Smooth muscle cell (in vitro differentiated cells): ENCODE results near the gene DNAH17. TPM values are rescaled to one million over a fixed set of nuclear protein-coding genes. Genes with fewer than 3 reads are reported as not detected.

Experiments used
- DNase-seq: peaks from one replicate; lab custom pipeline; 2025; ENCODE audit not compliant: unreplicated experiment; lab: John Stamatoyannopoulos, UW
- H2AFZ ChIP-seq: fragments of 200-600 bp; sonication (generic); 2 replicates; pipeline ENCODE4 v1.6.0; 2016; ENCODE audit warnings: antibody characterized with exemption, low read depth, mild to moderate bottlenecking
- H3F3A ChIP-seq: fragments of 200-600 bp; sonication (generic); 2 replicates; pipeline ENCODE4 v1.6.0; 2017; ENCODE audit warnings: antibody characterized with exemption, low read depth
- H3K27ac ChIP-seq: fragments of 200-600 bp; sonication (generic); 2 replicates; pipeline ENCODE4 v1.5.1; 2016; ENCODE audit warnings: low read depth, mild to moderate bottlenecking
- H3K27me3 ChIP-seq: fragments of 200-600 bp; sonication (generic); 2 replicates; pipeline ENCODE4 v1.6.1; 2016; ENCODE audit warnings: low read depth, mild to moderate bottlenecking
- H3K36me3 ChIP-seq: fragments of 200-600 bp; sonication (generic); 2 replicates; pipeline ENCODE4 v1.5.1; 2016; ENCODE audit warnings: low read depth
- H3K4me1 ChIP-seq: fragments of 200-600 bp; sonication (generic); 2 replicates; pipeline ENCODE4 v1.5.1; 2016; ENCODE audit warnings: low read depth
- H3K4me2 ChIP-seq: fragments of 200-600 bp; sonication (generic); 2 replicates; pipeline ENCODE4 v1.6.0; 2016; ENCODE audit warnings: mild to moderate bottlenecking
- H3K4me3 ChIP-seq: fragments of 200-600 bp; sonication (generic); 2 replicates; pipeline ENCODE4 v1.5.1; 2016; ENCODE audit warnings: mild to moderate bottlenecking
- H3K79me2 ChIP-seq: fragments of 200-600 bp; sonication (generic); 2 replicates; pipeline ENCODE4 v1.6.0; 2016; ENCODE audit warnings: low read depth, mild to moderate bottlenecking
- H3K9ac ChIP-seq: fragments of 200-600 bp; sonication (generic); 2 replicates; pipeline ENCODE4 v1.6.0; 2016; ENCODE audit warnings: low read depth
- H3K9me3 ChIP-seq: fragments of 200-600 bp; sonication (generic); replicated peaks from 2 replicates; pipeline ENCODE4 v1.5.1; 2016; ENCODE audit warnings: low read depth
- H4K20me1 ChIP-seq: fragments of 200-600 bp; sonication (generic); 2 replicates; pipeline ENCODE4 v1.6.0; 2016; ENCODE audit warnings: low read depth
- CTCF ChIP-seq: fragments of 200-600 bp; sonication (generic); IDR thresholded peaks from 2 replicates; pipeline ENCODE4 v1.5.1; 2017; ENCODE audit warnings: borderline replicate concordance, mild to moderate bottlenecking, antibody characterized with exemption; ENCODE audit not compliant: insufficient read depth, poor library complexity, severe bottlenecking
- WGBS: methylation state at CpG from one replicate; pipeline ENCODE4 v1.1.7; 2016; ENCODE audit warnings: low lambda C conversion rate; 5-methylcytosine and 5-hydroxymethylcytosine counted together
- polyA plus RNA-seq: library from polyadenylated mRNA; unstranded; fragments of >200 nt; fragmentation: Nextera tagmentation; extraction: Ambion mirVana; gene quantifications from 2 replicates; pipeline ENCODE4 v1.2.1, GENCODE V29; 2016
- total RNA-seq: library from RNA; depleted of rRNA; stranded (reverse); fragments of >200 nt; gene quantifications from 2 replicates; pipeline ENCODE4 v1.2.3, GENCODE V29; 2014

The DNAH17 gene
- total and polyA plus RNA-seq, 2 experiments from 2014 or later, result 0.18 to 0.98 TPM

GRCh38 chr17:78492116-78492799, 84.9 kb downstream of the DNAH17 start:
- H3K4me1 ChIP-seq, result no peaks in the 10 kb centered on the region
- no peaks in the 10 kb centered on the region for H3K36me3 ChIP-seq
- no peaks in the 10 kb centered on the region for H3K9me3 ChIP-seq
- H2AFZ ChIP-seq, result no peak overlapping the region
- H3K79me2 ChIP-seq, result no peaks in the 10 kb centered on the region
- H3F3A ChIP-seq, result no peaks in the 10 kb centered on the region
- DNase-seq, result no peak
- H3K27ac ChIP-seq, result no peak overlapping the region
- H4K20me1 ChIP-seq, result no peaks in the 10 kb centered on the region
- no peak for TF ChIP-seq CTCF
- 91% methylated on average over 25 of the region's 26 CpGs for WGBS
- H3K4me3 ChIP-seq, result no peak overlapping the region
- no peak overlapping the region for H3K9ac ChIP-seq
- no peaks in the 10 kb centered on the region for H3K27me3 ChIP-seq
- no peak overlapping the region for H3K4me2 ChIP-seq

- H4K20me1 ChIP-seq, result no peaks in the 10 kb centered on the region
- H3K79me2 ChIP-seq, result no peaks in the 10 kb centered on the region
- no peak overlapping the region for H3K4me3 ChIP-seq
- no peak overlapping the region for H3K27ac ChIP-seq
- no peaks in the 10 kb centered on the region for H3K4me1 ChIP-seq
- no peak overlapping the region for H3K9ac ChIP-seq
- no peaks in the 10 kb centered on the region for H3K27me3 ChIP-seq
- H3F3A ChIP-seq, result no peaks in the 10 kb centered on the region
- H3K4me2 ChIP-seq, result no peak overlapping the region
- no peaks in the 10 kb centered on the region for H3K9me3 ChIP-seq
- no peak overlapping the region for H2AFZ ChIP-seq
- no peaks in the 10 kb centered on the region for H3K36me3 ChIP-seq
- TF ChIP-seq CTCF, result no peak
- WGBS, result 93% methylated on average over 29 of the region's 31 CpGs
- no peak for DNase-seq
These were observed 85.7 kb downstream of the DNAH17 start for GRCh38 chr17:78491236-78492115.

GRCh38 chr17:78490673-78491072, 86.5 kb downstream of the DNAH17 start:
- no peak for DNase-seq
- Histone ChIP-seq H3K79me2 (no peaks in the 10 kb centered on the region), H4K20me1 (no peaks in the 10 kb centered on the region), H3K4me2 (no peak overlapping the region), H3F3A (no peaks in the 10 kb centered on the region), H3K36me3 (no peaks in the 10 kb centered on the region), H3K9ac (no peak overlapping the region), H3K27ac (no peak overlapping the region), H3K9me3 (no peaks in the 10 kb centered on the region), H3K4me1 (no peaks in the 10 kb centered on the region), H3K27me3 (no peaks in the 10 kb centered on the region), H3K4me3 (no peak overlapping the region), H2AFZ (no peak overlapping the region)
- no peak for TF ChIP-seq CTCF
- WGBS, result 92% methylated on average over 13 of the region's 15 CpGs
